Hippocampal formation (tissue), 2 donors: ENCODE results near the gene KRT2.

ENCODE experiments used
- DNase-seq, 2 donors: peaks; one replicate each; lab custom pipeline; 2025; lab: John Stamatoyannopoulos, UW

KRT2 gene

DNA sequence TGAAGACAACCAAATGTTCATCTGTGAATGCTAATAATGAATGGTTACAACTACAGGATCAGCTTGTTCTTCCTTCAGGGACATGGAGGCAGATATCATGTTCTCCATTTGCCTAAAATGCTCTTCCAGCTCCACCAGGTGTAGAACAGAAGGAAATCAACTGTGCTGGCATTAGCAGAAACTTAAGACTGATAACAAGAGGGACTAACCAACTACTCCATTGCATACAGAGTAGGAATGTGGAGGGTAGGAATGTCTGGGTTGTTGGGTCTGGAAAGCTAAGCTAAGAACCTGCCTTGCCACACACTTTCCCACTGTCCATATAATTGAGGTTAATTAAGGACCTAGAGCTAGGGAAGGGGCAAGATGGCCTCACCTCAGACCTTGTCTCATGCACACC is 11.4 kb upstream of the KRT2 start:
- no peak for DNase-seq

DNA sequence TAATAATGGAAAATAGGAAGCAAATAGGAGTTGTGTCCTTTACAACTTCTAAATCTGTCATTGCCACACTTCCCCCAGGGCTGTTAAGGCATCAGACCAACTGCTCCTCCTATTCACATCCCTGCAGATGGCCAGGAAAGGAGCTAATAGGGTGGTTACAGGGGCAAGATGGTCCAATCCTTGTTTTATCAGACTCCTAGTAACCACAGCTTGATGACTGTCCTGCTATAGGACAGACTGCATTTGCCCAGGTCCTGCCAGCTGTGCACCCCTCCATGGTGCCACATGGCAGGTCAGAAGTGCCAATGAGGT is 10.9 kb upstream of the KRT2 start:
- no peak for DNase-seq

GRCh38 chr12:52662093-52662917 is 10.3 kb upstream of the KRT2 start:
- DNase-seq = no peak

- no peak for DNase-seq
Measured at GRCh38 chr12:52661668-52662067, 9.7 kb upstream of the KRT2 start.

DNA sequence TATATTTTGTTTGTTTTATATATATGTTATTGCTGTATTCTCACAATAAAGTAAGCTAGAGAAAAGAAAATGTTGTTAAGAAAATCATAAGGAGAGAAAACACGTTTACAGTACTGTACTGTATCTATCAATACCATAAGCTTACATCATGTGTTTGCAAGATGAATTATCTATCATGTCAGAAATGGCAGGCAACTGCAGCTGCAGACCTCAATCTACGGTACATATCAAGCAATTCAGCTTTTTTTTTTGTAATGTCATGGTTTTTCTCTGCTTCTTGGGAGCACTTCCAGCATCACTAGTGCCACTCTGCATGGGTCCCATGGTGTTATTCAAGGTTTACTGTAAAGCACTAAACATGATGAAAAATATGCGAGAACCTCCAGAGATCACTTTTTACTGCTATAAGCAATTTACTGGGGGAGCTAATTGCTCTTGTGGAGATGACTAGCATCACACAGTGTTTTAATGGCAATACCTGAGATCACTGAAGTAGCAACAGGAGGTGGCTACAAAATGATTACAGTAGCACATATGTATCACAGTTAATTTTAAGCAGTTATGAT is 9.0 kb upstream of the KRT2 start:
- DNase-seq = no peak

DNA sequence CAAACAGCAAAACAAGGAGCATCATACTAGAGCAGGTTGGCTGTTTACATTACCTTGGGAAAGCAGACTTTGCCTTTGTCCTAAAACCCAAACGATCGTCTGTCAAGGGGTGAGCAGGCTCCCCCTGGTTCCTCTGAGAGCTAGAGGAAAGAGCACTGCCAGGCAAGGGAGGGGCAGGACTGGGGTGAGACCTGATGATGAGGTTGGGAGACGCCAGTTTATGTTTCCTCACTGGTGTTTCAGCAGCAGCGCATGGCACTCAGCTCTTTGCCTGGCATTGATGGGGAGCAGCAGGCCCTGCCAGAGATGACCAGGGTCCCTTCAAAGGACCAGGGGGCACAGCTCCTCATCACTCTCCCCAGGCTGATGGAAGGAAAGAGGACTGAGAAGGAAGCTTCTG is 7.9 kb upstream of the KRT2 start:
- DNase-seq = no peak

DNA sequence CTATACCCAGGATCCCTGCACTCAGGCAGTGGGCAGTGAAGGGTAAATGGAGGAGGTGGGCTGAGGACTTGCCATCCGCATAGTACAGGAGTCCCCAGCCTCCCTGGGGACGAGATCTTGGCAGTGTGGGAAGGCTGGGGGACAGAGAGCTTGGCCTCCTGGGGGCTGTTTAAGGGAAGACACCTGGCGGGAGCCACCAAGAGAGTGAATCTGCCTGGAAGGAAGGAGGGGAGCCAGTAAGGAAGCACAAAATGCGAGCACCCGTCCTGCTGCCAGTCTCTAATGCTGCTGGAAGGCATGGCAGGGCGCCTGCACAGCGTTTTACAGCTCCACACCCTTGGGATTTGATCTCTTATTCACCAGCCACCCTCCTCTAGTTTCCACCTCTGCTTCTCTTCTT is 7.4 kb upstream of the KRT2 start:
- no peak for DNase-seq

DNA sequence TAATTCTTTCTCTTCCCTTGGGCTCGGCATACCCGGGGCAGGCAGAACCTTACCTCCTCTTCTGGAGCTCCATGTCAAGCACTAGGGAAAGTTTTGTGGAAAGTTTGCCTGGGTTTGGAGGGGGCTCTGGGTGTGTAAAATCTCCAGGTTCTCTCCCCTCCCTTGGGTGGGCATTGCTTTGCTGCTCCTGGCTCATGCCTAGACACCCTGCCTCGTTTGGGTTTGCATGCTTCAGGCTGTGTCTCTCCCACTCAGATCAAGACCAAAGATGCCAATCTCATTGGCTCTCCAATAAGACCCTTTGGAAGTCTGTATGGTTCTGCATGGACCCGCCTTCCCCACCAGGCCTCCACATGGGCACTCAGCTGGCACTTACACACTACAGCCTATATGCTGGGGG is 6.2 kb upstream of the KRT2 start:
- DNase-seq = no peak

DNA sequence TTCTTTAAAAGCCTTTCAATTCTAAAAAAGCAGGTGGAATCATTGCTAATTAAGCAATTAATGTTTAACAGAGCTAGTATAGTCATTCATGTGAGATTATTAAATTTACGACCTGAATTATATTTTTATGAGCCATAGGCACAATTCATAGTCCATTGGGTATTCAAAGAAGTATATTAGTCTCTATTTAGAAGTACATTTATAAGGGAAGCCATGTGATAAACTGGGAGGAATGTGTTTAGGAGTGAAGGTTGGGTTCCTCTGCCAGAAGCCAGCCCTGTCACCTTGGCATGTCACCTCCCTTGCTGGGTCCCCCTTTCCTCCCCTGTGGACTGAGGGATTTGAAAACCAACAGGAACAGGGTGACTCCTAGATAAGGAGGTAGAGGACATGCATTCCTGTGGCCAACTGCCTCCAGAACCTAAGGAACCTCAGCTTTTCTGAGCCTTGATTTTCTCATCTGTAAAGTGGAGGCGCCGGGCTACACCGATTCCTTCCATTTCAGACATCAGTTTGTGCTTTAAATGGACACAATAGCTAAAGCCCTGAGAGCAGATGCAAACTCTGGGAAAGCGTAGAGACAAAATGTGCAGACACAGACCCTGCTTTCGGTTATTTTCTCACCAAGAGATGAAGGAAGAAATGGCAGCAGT is 5.4 kb upstream of the KRT2 start:
- no peak for DNase-seq

DNA sequence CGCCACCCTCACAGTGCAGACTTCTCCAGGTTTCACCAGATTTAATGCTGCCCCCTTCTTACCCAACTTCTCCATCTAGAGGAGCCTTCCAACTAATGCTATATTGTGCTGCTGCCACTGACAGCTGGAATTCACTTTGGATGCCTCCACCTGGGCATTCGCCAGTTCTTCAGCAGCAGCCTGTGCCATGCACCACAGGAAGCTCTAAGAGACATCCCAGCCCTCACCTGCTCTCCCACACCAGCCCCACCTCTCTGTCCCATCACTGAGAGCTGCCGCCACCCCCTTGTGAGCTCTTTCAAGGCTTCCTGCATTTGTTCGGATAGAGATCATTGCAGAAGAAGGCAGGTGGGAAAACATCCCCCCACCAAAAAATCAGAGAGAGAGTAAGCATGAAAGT is 4.6 kb upstream of the KRT2 start:
- no peak for DNase-seq

DNA sequence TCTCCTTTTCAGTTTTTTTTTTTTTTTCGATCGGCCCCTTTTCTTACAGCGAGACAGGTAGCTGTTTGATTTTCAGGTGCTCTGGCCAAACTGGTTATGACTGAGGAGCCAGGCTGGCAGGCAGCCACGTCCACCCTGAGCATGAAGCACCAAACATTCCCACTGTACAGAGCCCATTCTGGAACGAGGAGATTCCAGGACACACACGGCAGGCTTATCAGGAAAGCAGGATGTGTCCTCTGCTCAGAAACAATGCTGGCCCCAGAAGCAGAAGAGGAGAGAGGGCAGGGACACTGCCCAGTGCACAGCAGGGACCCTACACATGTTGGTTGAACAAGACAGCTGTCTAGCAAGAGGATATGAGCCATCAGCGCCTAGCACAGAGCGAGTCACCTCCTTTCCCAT is 3.7 kb upstream of the KRT2 start:
- no peak for DNase-seq

DNA sequence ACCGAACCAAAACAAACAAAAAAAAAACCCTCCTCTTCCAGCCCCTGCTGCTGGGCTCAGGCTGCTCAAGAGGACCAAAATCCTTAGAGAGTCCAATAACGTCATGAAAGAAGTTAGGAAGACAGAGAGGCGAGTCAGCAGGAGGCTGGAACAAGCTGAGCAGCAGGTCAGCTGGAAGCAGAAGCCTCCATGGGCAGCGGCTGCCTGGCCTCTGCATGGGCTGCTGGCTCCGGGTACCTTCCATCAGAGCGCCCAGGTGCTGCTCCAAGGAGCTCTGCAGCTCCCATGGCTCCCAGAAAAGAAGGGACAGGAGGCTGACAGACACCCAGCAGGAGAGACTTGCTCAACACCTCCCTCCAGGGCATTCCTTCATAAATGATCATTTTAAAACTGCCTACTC is 3.2 kb upstream of the KRT2 start:
- no peak for DNase-seq

DNA sequence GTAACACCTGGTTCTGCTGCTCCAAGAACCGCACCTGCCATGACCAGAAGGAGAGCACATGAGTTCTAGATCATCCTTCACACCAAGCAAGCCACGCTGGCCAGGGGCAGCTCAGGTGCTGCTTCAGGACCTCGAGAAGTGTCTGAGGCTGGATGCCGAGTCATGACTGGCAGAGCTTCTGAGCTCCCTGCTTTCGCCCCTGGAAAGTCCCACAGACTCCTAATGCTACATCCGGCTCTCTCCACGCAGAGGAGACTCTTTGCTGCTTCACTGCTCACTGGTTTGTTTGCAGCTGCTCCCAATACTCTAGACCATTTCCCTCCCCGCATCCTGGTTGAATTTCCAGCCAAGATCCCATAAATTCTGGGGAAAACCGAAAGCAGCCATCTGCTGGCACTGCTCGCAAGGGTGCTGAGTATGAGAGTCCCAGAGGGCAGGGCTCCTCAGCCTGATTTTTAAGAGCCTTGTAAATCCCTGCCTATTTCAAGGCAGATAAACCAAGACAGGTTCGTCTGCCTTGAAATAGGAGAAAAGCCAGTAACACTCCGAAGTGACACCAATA is 1.4 kb downstream of the KRT2 start:
- no peak for DNase-seq

DNA sequence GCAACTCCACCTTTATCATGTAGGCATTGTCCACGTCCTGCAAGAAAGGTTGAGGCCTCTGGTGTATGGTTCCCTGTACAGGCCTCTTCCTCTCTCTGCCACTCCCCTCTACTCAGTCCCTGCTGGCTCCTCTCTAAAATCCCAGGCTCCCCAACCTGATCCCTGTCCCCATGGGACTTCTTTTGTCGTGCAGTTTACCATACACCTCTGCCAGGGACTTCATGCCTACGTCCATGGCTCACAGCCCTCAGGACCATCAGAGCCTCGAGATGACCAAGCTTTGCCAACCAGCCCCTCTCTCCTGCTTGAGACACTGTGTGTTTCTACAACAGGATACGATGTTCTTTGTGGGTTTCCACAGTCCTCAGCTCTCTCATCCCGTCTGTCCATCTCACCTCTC is 2.9 kb downstream of the KRT2 start:
- no peak for DNase-seq

- no peak for DNase-seq
Measured at GRCh38 chr12:52648012-52648550, 3.9 kb downstream of the KRT2 start.

- no peak for DNase-seq
Measured at GRCh38 chr12:52647601-52648000, 4.4 kb downstream of the KRT2 start.

DNA sequence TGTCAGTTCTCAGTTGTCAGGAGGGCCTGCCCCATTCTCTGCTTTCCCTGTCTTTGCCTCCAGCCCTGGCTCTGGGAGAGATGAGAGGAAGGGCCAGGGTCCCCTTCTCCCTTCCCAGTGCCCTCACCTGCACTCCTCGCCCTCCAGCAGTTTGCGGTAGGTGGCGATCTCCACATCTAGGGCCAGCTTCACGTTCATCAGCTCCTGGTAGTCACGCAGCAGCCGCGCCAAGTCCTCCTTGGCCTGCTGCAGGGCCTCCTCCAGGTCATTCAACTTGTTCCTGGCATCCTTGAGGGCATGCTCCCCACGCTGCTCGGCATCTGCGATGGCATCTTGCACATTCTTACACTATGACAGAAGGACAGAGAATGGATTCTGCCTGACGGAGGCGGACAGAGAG is 5.4 kb downstream of the KRT2 start:
- DNase-seq = no peak

DNA sequence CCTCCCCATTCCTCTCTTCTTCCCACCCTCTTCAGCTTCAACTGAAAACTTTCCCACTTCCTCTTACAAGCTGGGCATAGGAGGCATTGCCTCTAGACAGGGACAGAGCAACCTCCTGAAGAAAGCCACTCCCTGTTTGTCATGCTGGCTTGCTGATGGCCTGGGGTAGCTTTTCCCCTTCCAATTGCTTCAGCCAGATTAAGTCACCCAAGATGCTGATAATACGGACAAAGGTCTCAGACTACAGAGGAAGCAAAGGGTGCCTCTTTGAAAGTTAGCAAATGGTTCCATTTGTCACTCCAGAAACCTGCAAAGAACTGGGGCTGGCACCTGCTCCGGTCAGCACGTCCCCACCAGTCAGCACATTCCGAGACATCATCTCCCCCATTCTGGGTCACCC is 6.0 kb downstream of the KRT2 start:
- no peak for DNase-seq

DNA sequence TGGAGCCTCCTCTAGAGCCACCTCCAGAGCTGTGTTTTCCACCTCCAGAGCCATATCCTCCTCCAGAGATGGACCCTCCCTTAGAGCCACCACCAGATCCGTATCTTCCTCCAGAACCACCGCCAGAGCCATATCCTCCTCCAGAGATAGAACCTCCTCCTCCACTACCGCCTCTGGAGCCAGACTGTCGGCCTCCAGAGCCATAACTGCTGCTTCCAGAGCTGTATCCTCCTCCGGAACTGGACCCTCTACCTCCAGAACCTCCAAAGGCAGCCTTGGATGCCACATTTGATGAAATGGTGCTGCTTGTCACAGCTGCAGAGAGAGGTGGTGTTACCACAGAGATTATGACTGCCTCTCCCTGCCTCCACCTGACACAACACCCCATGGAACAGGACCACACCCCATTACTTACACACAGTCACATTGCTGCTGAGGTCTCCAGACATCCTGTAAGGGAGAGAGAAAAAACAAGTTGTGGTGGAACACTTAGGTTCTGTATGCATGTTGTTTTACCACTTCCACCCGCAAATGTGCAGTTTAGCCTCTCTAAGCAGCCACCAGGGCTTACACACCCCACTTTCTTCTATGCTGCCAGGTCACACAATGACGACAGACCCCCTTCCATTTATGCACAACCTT is 6.8 kb downstream of the KRT2 start:
- no peak for DNase-seq

GRCh38 chr12:52644078-52644415 is 8.0 kb downstream of the KRT2 start:
- DNase-seq = no peak

DNA sequence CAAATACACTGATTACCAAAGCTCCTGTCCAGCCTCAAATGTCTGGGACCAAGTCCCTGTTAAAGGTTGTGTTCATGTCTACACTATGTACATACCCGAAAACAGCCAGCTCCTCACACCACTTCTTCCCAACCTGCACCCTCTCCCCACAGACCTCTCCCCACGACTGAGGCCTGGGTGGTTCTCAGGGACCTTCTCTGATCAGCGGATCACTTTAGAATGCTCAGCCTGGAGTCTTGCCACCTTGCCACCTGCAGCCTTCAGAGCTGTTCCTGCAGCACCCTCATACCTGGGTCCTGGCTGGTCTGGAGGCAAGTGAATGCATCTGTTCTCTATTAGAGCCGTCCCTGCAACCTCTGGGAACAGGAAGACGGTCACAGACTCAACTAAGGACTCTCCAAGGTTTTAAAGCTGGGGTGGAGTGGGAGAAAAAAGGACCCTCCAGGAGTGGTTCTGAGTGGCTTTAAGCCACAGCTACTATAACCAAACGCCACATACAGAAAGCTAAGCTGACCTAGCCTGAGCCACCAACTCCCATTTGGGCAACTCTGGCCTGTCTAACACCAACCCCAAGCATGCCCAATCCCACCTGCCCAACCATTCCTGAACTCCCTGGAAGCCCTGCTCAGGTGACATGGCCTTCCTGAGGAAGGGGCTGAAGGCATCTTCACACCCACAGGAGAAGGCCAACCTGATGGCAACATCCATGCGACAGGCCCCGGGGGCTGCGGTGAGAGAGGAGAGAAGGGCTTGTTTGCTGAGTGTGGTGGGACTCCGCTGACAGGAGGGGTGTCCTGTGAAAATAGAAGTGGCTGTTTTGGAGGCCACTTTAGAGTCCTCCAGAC is 8.6 kb downstream of the KRT2 start:
- DNase-seq = no peak

DNA sequence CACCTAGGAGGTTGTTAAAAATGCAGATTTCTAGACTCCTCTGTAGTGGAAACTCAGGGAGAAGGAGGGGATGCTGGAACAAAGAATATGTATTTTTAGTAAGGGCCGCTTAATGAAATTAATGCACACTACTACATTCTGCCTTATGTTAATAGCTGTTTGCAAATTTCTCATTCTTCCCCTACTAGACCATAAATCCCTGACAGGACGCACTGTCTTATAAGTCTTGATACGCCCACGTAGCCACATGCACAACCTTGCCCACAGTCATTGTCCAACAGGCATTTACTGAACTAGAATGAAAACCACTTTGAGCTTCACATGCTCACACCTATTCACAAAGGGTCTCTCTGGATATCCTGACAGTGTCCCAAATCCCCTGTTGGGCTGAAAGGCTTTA is 10.5 kb downstream of the KRT2 start:
- DNase-seq = no peak
